Liver (tissue), 9 donors: ENCODE results near the gene GPX3. TPM values are rescaled to one million over a fixed set of nuclear protein-coding genes. Genes with fewer than 3 reads are reported as not detected.

Experiments used
- DNase-seq: peaks from one replicate; pipeline ENCODE4 v3.0.0-alpha.2; 2017; ENCODE audit warnings: low spot score
- H3K27ac ChIP-seq, 2 donors: one replicate each; pipeline ENCODE4 v1.7.0; 2013; ENCODE audit warnings: inconsistent platforms in 2 of 2, low read length in 2 of 2, control low read depth in 1 of 2, low read depth in 1 of 2, mild to moderate bottlenecking in 1 of 2
- H3K27me3 ChIP-seq, 4 donors: one replicate each; pipeline versions ENCODE4 v1.6.1 to v1.7.0; 2013; ENCODE audit warnings: low read length in 3 of 4, inconsistent platforms in 1 of 4, mild to moderate bottlenecking in 1 of 4, moderate library complexity in 1 of 4; ENCODE audit not compliant: control insufficient read depth in 4 of 4, insufficient read depth in 4 of 4
- H3K36me3 ChIP-seq, 4 donors: one replicate each; pipeline versions ENCODE4 v1.6.1 to v1.7.0; 2013; ENCODE audit warnings: low read length in 3 of 4, mild to moderate bottlenecking in 3 of 4, low read depth in 1 of 4, moderate library complexity in 1 of 4; ENCODE audit not compliant: control insufficient read depth in 4 of 4, insufficient read depth in 3 of 4
- H3K4me1 ChIP-seq, 4 donors: one replicate each; pipeline versions ENCODE4 v1.6.1 to v1.7.0; 2013; ENCODE audit warnings: low read length in 3 of 4, mild to moderate bottlenecking in 3 of 4, moderate library complexity in 1 of 4; ENCODE audit not compliant: control insufficient read depth in 4 of 4, insufficient read depth in 4 of 4
- H3K4me3 ChIP-seq, 3 donors: one replicate each; pipeline versions ENCODE4 v1.6.1 to v1.7.0; 2013; ENCODE audit warnings: low read length in 3 of 3, control low read depth in 1 of 3, low read depth in 1 of 3, mild to moderate bottlenecking in 1 of 3
- H3K9ac ChIP-seq, 2 donors: one replicate each; pipeline ENCODE4 v1.7.0; 2013; ENCODE audit warnings: low read length in 2 of 2, mild to moderate bottlenecking in 2 of 2, moderate library complexity in 2 of 2, control low read depth in 1 of 2, low read depth in 1 of 2
- H3K9me3 ChIP-seq, 4 donors: one replicate each; pipeline versions ENCODE4 v1.6.1 to v1.7.0; 2013; ENCODE audit warnings: low read length in 3 of 4; ENCODE audit not compliant: control insufficient read depth in 4 of 4
- ATF3 ChIP-seq: IDR thresholded peaks from 2 replicates; pipeline ENCODE4 v1.6.1; 2016; ENCODE audit warnings: antibody characterized with exemption
- CTCF ChIP-seq: fragments of 150-350 bp; IDR thresholded peaks from 2 replicates; pipeline ENCODE4 v1.5.1; 2017; ENCODE audit warnings: improper control_type of control experiment, low read depth, low read length; ENCODE audit not compliant: missing input control
- EGR1 ChIP-seq, 2 donors: IDR thresholded peaks; 2 replicates each; pipeline ENCODE4 v1.6.1; 2016 to 2018; ENCODE audit warnings: antibody characterized with exemption in 2 of 2, low read depth in 2 of 2
- FOXA1 ChIP-seq: IDR thresholded peaks from 2 replicates; pipeline ENCODE4 v1.6.1; 2016; ENCODE audit warnings: antibody characterized with exemption
- FOXA2 ChIP-seq: IDR thresholded peaks from 2 replicates; pipeline ENCODE4 v1.6.1; 2016; ENCODE audit warnings: antibody characterized with exemption
- GABPA ChIP-seq, 2 donors: IDR thresholded peaks in 1 of 2; conservative IDR thresholded peaks in 1 of 2; 2 replicates each; pipeline ENCODE4 v1.6.1; 2016; ENCODE audit warnings: antibody characterized with exemption in 2 of 2, mild to moderate bottlenecking in 1 of 2, moderate library complexity in 1 of 2
- HNF4A ChIP-seq, 2 donors: conservative IDR thresholded peaks; 2 replicates each; pipeline ENCODE4 v1.6.1; 2016; ENCODE audit warnings: antibody characterized with exemption in 2 of 2, mild to moderate bottlenecking in 2 of 2
- JUND ChIP-seq, 2 donors: IDR thresholded peaks; 2 replicates each; pipeline ENCODE4 v1.6.1; 2016; ENCODE audit warnings: antibody characterized with exemption in 2 of 2
- MAX ChIP-seq: IDR thresholded peaks from 2 replicates; pipeline ENCODE4 v1.6.1; 2016; ENCODE audit warnings: antibody characterized with exemption
- NR2F2 ChIP-seq: IDR thresholded peaks from 2 replicates; pipeline ENCODE4 v1.6.1; 2016; ENCODE audit warnings: antibody characterized with exemption
- RAD21 ChIP-seq, 2 donors: IDR thresholded peaks; 2 replicates each; pipeline ENCODE4 v1.6.1; 2016; ENCODE audit warnings: antibody characterized with exemption in 2 of 2, mild to moderate bottlenecking in 2 of 2
- REST ChIP-seq: IDR thresholded peaks from 2 replicates; pipeline ENCODE4 v1.6.1; 2016; ENCODE audit warnings: antibody characterized with exemption, mild to moderate bottlenecking
- RXRA ChIP-seq, 2 donors: IDR thresholded peaks; 2 replicates each; pipeline ENCODE4 v1.6.1; 2017 to 2018; ENCODE audit warnings: antibody characterized with exemption in 2 of 2, mild to moderate bottlenecking in 1 of 2
- SP1 ChIP-seq: IDR thresholded peaks from 2 replicates; pipeline ENCODE4 v1.6.1; 2018; ENCODE audit warnings: antibody characterized with exemption, mild to moderate bottlenecking
- TAF1 ChIP-seq: conservative IDR thresholded peaks from 2 replicates; pipeline ENCODE4 v1.6.1; 2016; ENCODE audit warnings: antibody characterized with exemption, mild to moderate bottlenecking
- YY1 ChIP-seq: IDR thresholded peaks from 2 replicates; pipeline ENCODE4 v1.6.1; 2016; ENCODE audit warnings: antibody characterized with exemption, mild to moderate bottlenecking
- ZBTB33 ChIP-seq: IDR thresholded peaks from 2 replicates; pipeline ENCODE4 v1.6.1; 2016; ENCODE audit warnings: antibody characterized with exemption
- WGBS: extraction: QIAGEN DNeasy Blood & Tissue Kit; methylation state at CpG from one replicate; pipeline ENCODE4 v1.1.7; 2013; 5-methylcytosine and 5-hydroxymethylcytosine counted together
- polyA plus RNA-seq, 2 donors: library from polyadenylated mRNA; stranded (reverse) in 1 of 2; unstranded in 1 of 2; fragments of 200-250 nt in 1 of 2; fragments of >200 nt in 1 of 2; fragmentation: Nextera tagmentation in 1 of 2; extraction: Ambion mirVana in 1 of 2; gene quantifications; one replicate each; pipeline versions ENCODE4 v1.2.1 to v1.2.3, GENCODE V29; 2013 to 2015
- total RNA-seq, 2 donors: library from RNA; depleted of rRNA; stranded (reverse); fragments of >200 nt; gene quantifications; one replicate each; pipeline ENCODE4 v1.2.3, GENCODE V29; 2014
- donor health status: healthy.
- donor health status: healthy.
- donor health status: healthy.
- donor health status: healthy.
- donor health status: healthy.

GPX3 gene
- total and polyA plus RNA-seq, 4 donors: 72.9 to 878 (median 237) TPM

GRCh38 chr5:151053796-151054462 lies 33.5 kb downstream of the GPX3 start:
- H3K9me3 ChIP-seq: no peaks in the 10 kb centered on the region
- TF ChIP-seq EGR1 (IDR thresholded peaks at IDR 0.05; ENCODE audit: low read depth in 2 of 2) (no peak), HNF4A (conservative IDR thresholded peaks at IDR 0.05) (no peak), NR2F2 (no peak), RXRA (IDR thresholded peaks at IDR 0.05) (no peak), JUND (IDR thresholded peaks at IDR 0.05) (no peak), GABPA (IDR thresholded peaks at IDR 0.05 in 1 of 2, conservative IDR thresholded peaks at IDR 0.05 in 1 of 2) (no peak), YY1 (no peak), REST (no peak), MAX (no peak), RAD21 (IDR thresholded peaks at IDR 0.05) (no peak), ATF3 (no peak), SP1 (no peak), FOXA2 (no peak), ZBTB33 (no peak), FOXA1 (no peak), TAF1 (no peak), CTCF (no peak)
- no peak overlapping the region for H3K27ac ChIP-seq
- H3K9ac ChIP-seq: no peak overlapping the region
- H3K36me3 ChIP-seq: peaks cover 4 to 60% (median 43%) of the 10 kb centered on the region in 4 donors
- H3K4me3 ChIP-seq: no peak overlapping the region
- H3K27me3 ChIP-seq: no peaks in the 10 kb centered on the region
- H3K4me1 ChIP-seq: peaks cover 0 to 11% (median 5%) of the 10 kb centered on the region in 4 donors
- WGBS: 95% methylated on average over 4 of the region's 4 CpGs
- DNase-seq: no peak
